ENCODE results near the gene RAI1.
"Not testable (repeated sequence)": the region's sequence is repeated elsewhere in the genome, so short reads cannot be mapped to it uniquely, and the experiment has no call there.

The RAI1 gene

DNA sequence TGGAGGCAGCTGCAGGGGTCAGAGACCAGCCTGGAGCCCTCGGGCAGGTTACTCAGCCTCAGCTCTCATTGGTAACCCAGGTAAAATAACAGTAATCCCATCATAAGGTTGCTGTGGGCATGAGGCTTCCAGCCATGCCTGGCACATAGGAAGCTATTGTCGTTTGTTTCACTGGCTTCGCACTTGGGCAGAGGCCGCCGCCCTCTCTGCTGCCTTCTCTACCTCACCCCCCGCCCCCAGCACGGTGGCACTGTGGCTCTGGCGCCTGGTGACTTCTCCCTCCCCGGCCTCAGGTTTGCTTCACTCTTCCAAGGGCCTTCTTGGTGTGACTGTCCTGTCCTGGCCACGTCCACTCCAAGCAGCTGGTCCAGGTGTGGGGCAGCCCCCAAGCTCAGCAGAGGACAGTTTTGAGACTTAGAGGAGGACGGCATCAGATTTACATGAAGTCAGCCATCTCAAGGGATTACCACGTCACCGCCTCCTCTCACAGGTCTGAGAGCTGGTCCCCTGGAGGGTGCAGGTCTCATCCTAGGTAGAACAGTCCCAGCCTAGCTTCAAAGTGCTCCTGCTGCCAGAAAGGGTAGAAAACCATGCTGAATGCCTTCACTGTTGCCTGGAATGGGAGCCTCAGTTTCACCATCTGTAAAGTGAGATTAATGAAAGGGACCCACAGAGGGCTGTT is 120.7 kb downstream of the RAI1 start:
- DNase-seq (ENCODE audit: low spot score) = no peak

DNA sequence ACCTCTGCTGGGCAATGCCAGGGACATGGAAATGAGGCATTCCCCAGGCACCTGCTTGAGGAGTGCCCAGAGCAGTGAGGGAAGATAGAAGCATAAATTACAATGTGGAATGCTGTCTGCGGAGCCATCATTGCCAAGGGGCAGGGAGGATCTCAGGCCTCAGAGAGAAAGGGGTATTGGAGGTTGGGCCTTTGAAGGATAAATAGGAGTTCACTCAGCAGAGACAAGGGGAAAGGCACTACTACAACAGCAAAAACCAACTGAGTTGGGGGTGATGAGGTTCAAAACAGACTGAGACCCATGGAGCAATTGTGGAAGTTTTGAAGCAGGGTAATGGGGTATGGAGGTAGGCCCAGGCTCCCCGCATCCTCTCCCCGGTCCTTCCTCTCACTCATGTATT is 122.7 kb downstream of the RAI1 start:
- no peak for DNase-seq (ENCODE audit: low spot score)

DNA sequence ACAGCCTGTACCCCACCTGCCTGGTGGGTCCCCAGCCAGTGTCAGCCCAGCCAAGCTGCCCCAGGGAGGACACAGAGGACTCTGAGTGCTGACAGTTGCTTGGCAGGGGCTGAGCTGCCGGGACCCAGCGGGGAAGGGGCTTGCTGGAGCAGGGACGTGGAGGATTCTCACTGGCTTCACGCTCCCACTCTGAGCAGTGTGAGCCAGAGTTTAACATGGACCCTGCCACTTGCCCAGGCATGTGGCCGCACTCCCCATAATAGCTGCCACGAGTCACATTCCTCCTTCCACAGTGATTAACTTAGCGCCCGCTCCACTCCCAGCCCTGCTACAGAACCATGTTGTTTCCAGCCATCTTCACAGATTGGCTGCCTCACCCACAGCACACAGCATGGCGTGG is 124.3 kb downstream of the RAI1 start:
- no peak for DNase-seq (ENCODE audit: low spot score)

DNA sequence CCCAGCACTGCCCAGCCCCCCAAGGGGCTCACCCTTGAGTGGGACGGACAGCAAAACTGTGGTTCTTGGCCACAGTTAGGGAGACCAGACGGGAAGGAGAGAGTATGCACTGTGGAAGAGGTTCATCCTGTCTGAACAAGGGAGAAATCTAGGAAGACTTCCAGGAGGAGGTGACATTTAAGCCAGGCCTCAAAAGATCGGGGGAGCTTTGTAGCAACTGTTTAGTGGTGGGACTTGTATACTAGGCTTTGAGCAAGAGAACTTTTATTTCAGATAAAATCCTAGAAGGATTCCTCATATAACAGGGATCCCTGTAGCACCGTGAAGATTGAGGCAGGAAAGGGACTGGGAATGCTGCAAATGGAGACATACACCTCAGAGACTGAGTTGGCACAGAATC is 124.8 kb downstream of the RAI1 start:
- no peak for DNase-seq (ENCODE audit: low spot score)

DNA sequence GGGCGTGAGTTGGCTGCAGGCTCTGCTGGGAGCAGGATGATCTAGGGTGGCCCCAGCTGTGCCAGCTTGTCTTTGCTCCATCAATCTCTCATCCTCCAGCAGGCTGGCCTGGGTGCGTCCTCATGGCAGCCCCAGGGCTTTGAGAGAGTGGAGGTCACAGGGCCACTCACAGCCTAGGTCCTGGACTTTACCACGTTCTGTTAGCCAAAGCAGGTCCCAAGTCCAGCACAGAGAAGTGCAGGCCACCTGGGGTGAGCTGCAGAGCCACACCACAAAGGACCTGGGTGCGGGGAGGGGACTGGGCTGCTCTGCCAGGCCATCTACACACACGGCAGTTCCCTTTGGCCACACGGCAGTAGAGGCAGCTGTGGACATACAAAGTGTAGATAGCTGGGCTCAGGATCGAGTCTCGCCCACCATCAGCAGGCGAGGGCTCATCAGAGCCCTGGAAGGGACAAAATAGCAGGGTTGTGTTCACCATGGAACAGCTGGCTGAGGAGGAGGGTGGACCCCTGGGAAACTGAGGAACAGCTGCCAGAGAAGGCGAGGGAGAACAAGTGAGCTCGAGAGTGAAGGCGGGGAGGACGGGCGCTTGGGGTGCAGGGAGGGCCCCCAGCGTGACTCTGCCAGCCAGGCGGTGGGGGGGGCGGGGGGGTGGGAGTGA is 125.5 kb downstream of the RAI1 start:
- no peak for DNase-seq (ENCODE audit: low spot score)

DNA sequence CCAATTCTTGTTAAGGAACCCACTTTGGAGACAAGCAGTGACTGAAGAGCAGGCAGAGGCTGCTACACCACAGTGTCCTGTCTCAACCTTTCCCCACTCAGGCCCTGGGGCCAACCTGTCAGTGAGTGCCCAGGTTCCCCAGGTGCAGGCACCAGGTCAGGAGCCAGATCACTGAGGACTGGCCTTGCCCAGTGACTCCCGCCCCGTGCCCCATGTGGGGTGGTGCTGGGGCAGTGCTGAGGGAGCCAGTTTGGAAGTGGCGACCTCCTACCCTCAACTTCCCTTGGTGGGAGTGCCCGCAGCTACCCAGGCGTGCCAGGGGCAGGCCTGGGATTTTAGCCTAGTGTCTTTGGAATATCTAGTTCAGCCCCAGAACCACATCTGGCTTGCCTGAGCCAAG is 126.2 kb downstream of the RAI1 start:
- DNase-seq (ENCODE audit: low spot score) = no peak

DNA sequence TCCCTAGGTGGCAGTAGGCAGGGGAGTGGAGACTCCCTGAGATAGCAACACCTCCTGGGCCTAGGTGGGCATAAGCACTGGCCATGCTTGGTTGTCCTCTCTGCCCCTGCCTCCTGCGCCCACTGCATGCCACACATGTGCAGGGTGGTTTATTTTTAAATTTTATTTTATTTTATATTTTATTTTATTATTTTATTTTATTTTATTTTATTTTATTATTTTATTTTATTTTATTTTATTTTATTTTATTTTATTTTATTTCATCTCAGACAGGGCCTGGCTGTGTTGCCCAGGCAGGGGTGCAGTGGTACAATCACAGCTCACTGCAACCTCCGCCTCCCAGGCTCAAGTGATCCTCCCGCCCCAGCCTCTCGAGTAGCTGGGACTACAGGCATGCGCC is 126.9 kb downstream of the RAI1 start:
- DNase-seq (ENCODE audit: low spot score) = not testable (repeated sequence)

DNA sequence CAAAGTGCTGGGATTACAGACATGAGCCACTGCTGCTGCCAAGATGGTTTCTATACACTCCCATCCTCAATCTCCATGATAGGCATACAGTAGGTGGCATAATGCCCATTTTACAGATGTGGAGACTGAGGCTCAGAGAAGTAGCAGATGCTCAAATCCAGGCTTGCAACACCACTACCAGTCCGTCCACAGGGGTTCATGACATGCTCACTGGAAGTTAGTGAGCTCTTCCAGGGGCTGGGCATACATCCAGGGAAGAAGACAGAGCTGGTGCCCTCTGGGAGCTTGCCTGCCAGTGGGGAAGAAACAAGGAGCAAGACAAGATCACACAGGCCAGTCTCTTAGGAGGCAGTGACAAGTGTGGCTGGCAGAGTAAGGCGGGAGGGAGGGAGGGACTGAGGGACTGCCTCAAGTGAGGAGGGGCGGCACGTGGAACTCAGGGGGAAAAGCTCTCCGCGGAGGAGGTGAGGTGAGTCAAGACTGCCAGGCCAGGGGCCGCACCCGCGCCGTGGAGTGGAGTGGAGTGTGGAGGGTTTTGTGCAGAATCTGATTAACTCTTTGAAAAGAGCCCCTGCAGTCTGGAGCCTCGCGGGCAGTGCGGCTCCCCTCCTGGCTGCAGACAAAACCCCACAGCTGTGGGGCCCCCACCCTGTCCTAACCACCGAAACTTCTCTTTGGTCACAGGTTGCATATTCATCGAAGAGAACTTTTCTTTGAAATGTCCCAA is 127.6 kb downstream of the RAI1 start:
- DNase-seq (ENCODE audit: low spot score) = no peak

DNA sequence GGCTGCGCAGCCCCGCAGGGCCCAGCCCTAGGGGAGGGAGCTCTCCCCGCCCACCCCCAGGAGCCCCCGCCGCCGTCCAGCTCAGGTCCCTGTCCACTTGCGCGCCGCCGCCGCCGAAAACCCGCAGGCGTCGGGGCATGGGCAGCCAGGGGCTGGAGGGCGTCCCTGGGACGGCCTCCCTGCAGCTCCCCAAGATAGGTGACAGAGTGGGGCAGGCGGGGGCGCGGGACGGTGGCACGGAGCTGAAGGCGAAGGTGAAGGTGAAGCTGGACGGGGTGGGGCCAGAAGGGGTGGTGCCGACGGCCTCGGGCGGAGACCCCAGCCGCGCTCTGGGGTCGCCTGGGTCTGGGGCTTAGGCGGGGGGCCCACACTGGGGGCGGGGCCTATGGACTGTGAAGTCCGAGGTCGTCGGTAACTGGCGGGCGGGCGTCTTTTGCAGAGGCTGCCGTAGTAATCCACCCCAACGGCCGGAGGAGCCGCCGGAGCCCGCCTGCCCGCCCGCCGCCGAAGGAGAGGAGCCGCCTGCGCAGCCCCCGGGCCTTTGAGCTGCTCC is 128.3 kb downstream of the RAI1 start:
- DNase-seq (ENCODE audit: low spot score) = no peak

DNA sequence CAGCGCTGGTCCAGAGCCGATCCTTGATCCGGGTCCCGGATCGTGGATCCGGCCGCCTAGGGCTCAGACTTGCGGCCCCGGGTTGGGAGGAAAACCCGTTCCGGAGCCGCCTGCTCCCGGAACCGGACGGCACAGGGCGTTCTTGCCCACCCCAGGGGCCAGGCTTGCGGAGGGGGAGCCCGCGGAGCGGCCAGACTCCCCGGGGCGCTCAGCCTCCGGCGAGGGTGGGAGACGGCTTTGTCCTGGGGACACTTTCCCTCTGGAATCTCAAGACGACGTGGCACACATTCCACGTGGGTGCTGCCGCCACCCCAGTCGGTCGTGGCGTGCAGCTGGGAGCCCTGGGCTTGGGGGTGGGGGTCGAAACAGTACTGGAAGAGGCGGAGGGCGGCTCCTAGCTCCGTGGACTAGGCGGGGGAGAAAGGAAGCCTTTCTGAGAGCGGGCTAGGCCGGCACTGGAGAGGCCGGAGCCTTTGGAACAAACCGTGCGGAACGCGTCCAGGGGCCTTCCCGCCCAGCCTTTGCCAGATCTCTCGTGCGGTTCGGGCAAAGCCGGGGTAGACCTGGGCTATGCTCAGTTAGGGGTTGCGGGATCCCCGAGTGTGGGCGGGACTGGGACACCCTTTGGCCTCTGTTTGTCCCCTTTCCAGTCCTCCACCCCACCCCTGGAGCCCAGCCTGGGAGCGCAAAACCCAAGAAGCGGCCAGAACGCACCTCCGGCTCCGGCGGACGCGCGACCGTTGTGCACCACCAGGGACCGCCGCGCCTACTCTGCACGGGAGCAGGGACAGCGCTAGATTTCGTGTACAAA is 129.0 kb downstream of the RAI1 start:
- DNase-seq (ENCODE audit: low spot score) = peak; percentile 80

DNA sequence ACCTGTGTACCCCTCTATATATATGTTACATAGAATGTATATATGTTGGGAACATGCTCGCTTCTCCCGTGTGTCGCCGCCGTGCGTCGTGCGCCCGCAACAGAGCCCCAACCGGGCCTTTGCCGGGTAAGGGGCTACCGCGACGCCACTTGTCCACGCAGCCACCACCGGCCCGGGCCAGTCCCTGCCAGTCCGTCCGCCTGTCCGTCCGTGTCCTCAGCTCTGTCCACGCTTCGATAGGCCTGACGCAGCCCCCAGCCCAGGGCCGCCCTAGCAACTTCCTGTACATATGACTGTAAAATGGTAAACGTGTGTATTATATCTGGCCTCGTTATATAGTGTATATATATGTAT is 129.6 kb downstream of the RAI1 start:
- no peak for DNase-seq (ENCODE audit: low spot score)

DNA sequence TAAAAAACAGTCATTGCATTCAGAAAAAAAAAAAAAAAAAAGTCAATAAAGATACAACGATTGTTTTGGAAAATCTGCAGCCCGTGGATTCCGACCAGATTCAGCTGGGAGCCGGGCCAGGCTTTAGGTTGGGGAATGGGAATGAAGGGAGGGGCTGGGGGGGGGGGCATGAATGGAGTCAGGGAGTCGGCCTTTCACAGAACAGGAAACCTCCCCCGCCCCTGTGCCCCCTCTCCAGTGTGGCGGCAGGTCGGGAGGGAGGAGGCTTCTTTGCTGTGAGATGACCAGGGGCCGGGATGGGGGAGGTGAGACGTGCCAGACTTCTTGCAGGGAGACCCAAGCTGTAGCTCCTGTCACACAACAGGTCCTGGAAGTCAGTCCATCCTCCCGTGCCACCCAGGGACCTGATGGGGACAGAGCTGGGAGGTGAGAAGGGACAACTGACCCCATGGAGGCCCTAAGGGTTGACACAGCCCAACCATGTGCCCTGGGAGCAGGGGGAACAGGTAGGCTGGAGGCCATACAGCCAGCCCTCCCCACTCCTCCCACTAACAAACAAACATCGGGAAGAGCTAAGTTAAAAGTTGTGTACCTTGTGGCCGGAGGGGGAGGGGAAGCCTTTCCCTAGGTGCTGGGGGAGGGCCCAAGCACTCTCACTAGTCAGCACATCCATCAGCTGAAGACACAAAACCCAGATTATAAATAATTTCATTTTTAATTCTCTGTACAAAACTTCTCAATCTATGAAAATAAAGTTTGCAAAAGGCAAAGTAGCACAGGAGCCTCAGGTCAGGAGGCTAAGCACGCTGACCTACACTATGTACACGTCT is 130.3 kb downstream of the RAI1 start:
- no peak for DNase-seq (ENCODE audit: low spot score)

DNA sequence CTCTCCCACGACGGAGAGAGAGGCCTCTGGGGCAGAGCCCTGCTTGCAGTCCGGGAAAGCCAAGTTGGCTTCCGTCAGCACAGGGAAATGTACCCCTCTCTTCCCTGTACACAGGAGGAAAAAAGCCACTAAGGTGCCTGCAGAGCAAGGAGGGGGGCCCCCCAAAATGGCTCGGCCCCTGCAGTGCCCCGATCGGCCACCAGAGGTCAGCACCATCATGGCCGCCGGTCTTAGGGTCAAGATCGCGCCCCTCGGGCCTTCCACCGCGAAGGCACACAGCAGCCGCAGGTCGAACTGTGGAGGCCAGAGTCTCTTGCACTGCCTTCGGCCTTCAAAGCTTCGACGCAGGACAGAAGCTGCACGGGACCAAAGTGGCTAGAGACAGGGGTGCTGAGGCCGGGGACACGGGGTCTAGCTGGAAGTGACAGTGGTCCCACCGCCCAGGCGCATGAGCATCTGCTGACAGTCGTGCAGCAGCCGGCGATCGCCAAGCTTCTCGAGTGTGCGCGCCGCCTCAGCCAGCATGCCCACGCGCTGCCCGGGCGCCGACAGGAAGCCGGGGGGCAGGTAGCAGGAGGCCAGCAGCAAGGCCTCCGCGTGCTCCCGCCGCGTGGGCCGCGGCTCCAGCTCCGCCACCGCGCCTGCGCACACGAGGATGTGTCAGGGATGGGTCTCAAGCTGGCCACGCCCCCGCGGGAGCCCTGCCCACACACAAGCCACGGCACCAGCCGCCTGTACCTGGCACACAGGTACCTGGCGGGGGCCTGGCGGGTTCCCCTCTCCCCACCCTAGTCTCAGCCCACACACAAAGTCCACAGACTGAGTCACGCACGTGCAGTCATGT is 131.2 kb downstream of the RAI1 start:
- DNase-seq (ENCODE audit: low spot score) = peak; percentile 87

DNA sequence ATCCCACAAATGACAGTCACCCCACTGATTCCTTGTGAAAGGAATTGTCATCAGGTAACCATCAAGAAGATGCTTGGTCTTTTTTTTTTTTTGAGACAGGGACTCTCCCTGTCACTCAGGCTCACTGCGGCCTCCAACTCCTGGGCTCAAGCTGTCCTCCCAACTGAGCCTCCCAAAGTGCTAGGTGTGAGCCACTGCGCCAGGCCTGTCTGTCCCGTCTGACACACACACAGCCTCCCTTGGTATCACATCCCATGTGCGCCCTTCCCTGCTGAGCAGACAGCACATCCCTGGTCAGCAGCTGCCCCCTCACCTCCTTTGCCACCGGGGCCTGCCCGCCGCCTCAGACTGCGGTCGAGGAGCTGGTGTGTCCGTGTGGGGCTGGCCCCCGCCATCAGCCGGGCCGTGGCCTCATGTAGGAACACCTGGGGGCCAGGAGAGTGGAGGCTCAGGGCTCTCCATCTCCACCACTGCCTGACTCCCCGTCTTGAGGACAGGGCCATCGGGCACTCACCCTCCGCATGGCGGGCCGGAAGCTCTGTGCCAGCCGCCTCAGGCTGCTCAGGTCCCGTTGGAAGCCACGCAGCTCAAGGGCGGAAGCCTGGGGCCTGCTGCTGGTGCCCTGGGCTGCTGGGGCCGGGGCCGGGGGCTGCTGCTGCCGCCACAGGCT is 131.9 kb downstream of the RAI1 start:
- DNase-seq (ENCODE audit: low spot score) = no peak

DNA sequence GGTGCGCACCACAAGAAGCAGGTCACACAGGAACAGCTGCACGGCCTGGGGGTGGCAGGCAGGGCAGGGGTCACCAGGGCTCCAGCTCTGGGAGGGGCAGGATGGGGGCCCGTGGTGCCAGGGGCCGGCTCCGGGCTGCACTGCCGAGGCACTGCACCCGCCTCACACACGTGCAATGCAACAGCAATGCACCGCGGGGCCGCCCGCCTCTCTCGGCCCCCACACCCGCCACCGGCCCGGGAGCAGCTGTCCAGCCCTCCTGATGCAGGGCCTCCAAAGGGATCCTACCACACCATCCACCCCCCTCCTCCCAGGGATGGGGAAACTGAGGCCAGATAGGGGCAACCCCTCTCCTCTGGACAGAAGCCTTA is 132.5 kb downstream of the RAI1 start:
- no peak for DNase-seq (ENCODE audit: low spot score)

DNA sequence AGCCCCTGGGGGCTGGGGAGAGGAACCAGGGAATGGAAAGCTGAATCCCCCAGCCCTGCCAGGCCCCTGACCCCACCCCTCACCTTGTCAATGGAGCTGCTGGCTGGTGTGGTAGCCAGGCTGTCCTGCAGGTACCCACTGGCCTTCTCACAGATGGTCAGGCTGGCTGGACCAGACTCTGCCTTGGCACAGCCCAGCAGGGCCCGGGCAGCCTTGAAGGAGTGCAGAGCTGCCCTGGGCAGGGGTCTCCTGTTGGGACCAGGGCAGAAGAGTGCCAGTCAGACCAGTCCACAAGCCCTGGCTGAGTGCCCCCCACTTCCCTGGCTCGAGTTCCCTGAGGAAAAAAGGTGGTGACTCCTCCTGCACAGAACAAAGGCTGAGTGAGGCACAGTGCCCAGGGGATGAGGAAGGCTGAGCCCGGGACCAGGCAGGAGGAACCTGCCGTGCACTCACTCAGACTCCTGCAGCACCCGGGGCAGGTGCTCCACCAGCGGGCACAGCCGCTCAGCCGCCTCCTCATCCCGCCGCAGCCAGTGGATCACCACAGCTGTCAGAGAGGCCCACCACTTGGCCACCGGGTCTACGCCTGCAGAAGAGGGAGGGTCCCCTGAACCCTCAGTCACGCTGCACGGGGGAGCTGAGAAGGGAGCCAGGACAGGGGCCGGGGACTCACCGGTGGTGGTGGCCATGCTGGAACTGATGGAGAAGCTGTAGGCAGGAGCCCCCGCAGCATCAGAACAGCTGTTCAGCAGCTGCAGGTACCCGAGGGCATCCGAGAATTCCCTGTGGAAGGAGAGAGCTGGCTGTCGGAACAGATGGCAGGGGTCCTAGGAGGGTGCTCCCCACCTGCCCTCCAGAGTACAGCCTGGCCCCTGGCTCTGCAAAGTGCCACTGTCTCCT is 133.2 kb downstream of the RAI1 start:
- no peak for DNase-seq (ENCODE audit: low spot score)

DNA sequence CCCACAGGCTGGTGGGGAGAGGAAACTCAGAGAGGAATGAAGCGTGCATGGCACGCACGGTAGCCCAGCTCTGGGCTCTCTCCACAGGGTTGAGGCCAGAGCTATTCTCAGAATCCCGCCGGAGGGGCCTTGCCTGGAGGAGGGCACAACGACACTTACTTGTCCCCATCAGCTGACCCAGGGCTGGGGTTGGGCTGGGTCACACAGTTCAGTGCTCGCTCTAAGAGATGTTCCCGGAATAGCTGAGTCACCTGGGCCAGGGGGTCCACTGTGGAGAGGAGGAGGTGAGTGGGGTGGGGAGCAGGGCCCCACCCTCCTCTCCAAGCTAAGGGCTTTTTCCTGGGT is 133.8 kb downstream of the RAI1 start:
- no peak for DNase-seq (ENCODE audit: low spot score)

DNA sequence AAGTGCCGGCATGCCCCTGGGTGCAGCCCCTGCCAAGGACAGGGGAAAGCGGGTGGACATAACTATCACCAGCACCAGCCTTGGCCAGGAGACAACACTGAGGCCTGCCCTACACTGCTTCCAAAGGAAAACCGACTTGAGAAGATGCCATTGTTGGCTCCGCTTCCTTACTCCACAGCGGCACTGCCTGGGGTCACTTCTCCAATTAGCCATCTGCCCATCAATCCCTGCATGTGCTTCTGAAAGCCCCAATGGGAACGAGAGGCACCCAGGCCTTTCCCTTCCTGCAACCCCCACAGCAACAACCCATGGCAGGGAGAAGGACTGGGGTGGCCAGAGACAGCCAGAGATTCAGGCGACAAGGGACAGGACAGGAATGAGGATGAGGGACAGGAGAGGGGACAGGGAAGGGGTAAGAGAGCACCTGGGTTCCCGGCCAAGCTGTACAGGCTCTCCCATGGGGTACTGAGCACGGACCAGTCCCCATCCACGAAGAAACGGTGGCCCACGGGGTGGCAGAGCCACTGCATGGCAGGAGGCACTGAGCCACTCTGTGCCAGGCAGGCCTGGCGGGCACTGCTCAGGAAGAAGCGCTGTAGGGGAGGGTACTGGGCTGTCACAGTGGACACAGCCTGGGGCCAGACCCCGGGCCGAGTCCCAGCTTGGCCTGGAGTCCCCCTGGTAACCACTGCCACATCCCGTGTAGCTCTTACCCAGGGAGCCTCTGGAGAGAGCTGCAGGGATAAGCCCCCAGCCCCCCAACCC is 134.4 kb downstream of the RAI1 start:
- DNase-seq (ENCODE audit: low spot score) = no peak
